ENCODE results near the gene PGC. TPM values are rescaled to one million over a fixed set of nuclear protein-coding genes. Genes with fewer than 3 reads are reported as not detected.
A peak's percentile ranks its signal among the peaks of the same experiment; 100 is the strongest.

Gene PGC
- total and polyA plus RNA-seq, 2 donors (not counting 1 experiment from before 2014, with no cell fraction given) = not detected

DNA sequence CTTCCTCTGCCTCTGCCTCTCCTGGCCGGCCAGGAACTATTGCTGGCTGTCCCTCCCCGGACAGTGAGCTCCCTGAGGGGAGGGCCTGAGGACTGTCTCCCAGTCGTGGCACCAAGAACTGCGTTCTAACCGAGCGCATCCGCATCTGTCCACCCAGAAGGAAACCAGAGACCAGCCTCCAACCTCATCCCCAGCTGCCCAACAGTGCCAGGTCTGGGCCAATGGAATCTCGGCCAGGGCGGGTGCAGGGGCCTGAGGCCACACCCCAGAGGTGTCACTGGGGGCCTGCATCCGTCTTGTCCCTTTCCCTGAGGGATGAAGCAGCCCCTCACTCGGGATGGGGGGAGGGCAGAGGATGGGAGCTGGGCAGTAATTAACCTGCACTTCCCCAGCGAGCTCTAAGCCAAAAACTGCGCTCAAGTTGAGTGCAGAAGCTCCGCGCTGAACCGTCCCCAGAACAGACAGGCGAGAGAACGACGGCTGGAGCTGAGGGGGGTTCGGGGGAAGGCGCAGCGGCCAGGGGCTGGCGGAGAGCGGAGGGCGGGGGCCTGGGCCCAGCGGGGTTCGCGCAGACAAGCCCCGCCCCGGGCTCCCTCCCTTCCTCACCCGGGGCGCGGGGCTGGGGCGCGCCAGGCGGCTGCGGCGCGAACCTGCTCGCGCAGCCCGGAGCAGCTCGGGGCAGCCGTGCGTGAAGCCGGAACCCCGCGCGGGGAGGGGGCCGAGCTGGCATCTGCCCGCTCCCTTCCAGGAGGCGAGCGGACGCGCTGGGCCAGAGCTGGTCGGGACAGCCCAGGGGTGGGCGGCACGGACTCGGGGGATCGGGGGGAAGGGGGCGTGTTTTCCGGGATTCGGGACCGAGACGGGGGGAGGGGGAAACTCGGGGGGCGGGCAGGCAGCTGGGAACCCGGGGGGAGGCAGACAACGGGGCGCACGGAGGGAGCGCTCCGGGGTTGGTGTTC is 13.2 kb downstream of the PGC start:
- Histone ChIP-seq H3K79me2 (ENCODE audit: control insufficient read depth, insufficient read depth, low read length) (peaks cover 49% of the 10 kb centered on the region), H3K36me3 (replicated peaks in 1 of 2; ENCODE audit: control extremely low read depth in 1 of 2, control insufficient read depth in 1 of 2, extremely low read depth in 1 of 2, insufficient read depth in 2 of 2, low read length in 1 of 2) (peaks cover 0 to 10% of the 10 kb centered on the region in 2 experiments), H3K27me3 (replicated peaks in 1 of 4; ENCODE audit: control extremely low read depth in 1 of 4, control insufficient read depth in 3 of 4, insufficient read depth in 4 of 4, low read length in 3 of 4) (no peaks in the 10 kb centered on the region), H4K20me1 (ENCODE audit: control insufficient read depth, insufficient read depth, low read length, poor library complexity, severe bottlenecking) (peaks cover 7% of the 10 kb centered on the region), H3K9ac (ENCODE audit: low read length) (peak overlapping the region; percentile 78), H3K4me2 (replicated peaks; ENCODE audit: low read depth, low read length, poor library complexity, severe bottlenecking) (peak overlapping the region; percentile 90), H3K4me1 (ENCODE audit: control insufficient read depth in 2 of 2, insufficient read depth in 2 of 2, low read length in 2 of 2) (peaks cover 40 to 54% of the 10 kb centered on the region in 2 donors), H2AFZ (ENCODE audit: insufficient read depth, low read depth, low read length, poor library complexity, severe bottlenecking) (peak overlapping the region; percentile 71), H3K4me3 (ENCODE audit: control extremely low read depth in 1 of 5, extremely low read depth in 1 of 5, insufficient read depth in 1 of 5, low read depth in 2 of 5, low read length in 4 of 5) (peak overlapping the region; percentile 68 to 89 (median 80)), H3K27ac (ENCODE audit: low read length in 2 of 2) (peak overlapping the region; percentile 87 to 93), H3K9me3 (ENCODE audit: control extremely low read depth in 1 of 3, control insufficient read depth in 2 of 3, insufficient read depth in 1 of 3, low read length in 2 of 3) (no peaks in the 10 kb centered on the region)
- ChIA-PET POLR2A (interaction anchor here (0.5 to 9.4 kb wide), 20 partner anchors 11 to 1783 kb away, joined by 3 to 342 read pairs (median 5); partner anchors contain the start of genes BYSL, CNPY3, MED20 and TOMM6), CTCF (interaction anchor here (0.8 to 7.9 kb wide), 16 partner anchors 8 to 317 kb away, joined by 3 to 303 read pairs (median 6); partner anchors contain the start of genes BYSL, MED20, TAF8 and TOMM6)
- DNase-seq (peak; percentile 93), ATAC-seq (ENCODE audit: low read depth) (peak; percentile 69)
- Mint-ChIP-seq H3K4me3 (peak overlapping the region; percentile 93), H3K4me1 (peaks cover 49% of the 10 kb centered on the region), H3K27me3 (no peaks in the 10 kb centered on the region), H3K9me3 (ENCODE audit: insufficient read depth) (no peaks in the 10 kb centered on the region), H3K27ac (peak overlapping the region; percentile 95)
- no peak for TF ChIP-seq EZH2 (IDR thresholded peaks at IDR 0.05; ENCODE audit: borderline replicate concordance, insufficient read depth, low read depth, low read length, poor library complexity, severe bottlenecking)
- TF ChIP-seq, protein P1, sequence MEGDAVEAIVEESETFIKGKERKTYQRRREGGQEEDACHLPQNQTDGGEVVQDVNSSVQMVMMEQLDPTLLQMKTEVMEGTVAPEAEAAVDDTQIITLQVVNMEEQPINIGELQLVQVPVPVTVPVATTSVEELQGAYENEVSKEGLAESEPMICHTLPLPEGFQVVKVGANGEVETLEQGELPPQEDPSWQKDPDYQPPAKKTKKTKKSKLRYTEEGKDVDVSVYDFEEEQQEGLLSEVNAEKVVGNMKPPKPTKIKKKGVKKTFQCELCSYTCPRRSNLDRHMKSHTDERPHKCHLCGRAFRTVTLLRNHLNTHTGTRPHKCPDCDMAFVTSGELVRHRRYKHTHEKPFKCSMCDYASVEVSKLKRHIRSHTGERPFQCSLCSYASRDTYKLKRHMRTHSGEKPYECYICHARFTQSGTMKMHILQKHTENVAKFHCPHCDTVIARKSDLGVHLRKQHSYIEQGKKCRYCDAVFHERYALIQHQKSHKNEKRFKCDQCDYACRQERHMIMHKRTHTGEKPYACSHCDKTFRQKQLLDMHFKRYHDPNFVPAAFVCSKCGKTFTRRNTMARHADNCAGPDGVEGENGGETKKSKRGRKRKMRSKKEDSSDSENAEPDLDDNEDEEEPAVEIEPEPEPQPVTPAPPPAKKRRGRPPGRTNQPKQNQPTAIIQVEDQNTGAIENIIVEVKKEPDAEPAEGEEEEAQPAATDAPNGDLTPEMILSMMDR (IDR thresholded peaks at IDR 0.05) = no peak
- intact Hi-C loops (cut with micrococcal nuclease) = loop anchor here (1.0 to 5.0 kb wide), 4 partner anchors 15 to 188 kb away; partner anchors contain the start of gene FOXP4
- WGBS (ENCODE audit: insufficient coverage) = 2% methylated on average over 68 of the region's 73 CpGs
